Left colon (tissue), 2 donors: ENCODE data around the gene ZBTB22. TPM values are rescaled to one million over a fixed set of nuclear protein-coding genes. Genes with fewer than 3 reads are reported as not detected.
A peak's percentile ranks its signal among the peaks of the same experiment; 100 is the strongest.
"Not testable (repeated sequence)": the region's sequence is repeated elsewhere in the genome, so short reads cannot be mapped to it uniquely, and the experiment has no call there.

Experiments
- ATAC-seq: fragments of 200-7000 bp; cut with Tn5 transposase; one replicate; pipeline ENCODE4 v1.9.1; 2020; ENCODE audit warnings: mild to moderate bottlenecking, moderate library complexity
- DNase-seq, 2 donors: peaks; one replicate each; pipeline ENCODE4 v3.0.0-alpha.2; 2020
- intact Hi-C, 2 donors: fragments of 100-400 bp; cut with DNase I in 1 of 2; cut with micrococcal nuclease in 1 of 2; formaldehyde crosslinking; loops; one replicate each; pipeline versions ENCODE4 v1.11.2 to v1.14.0; 2022; cut with DNase I, micrococcal nuclease
- total RNA-seq, 2 donors: library from RNA; stranded (reverse); fragmentation: NEBNext Ultra II Directional; extraction: Animal tissue kit (Norgen Biotek cat#: 25700); gene quantifications; one replicate each; pipeline ENCODE4 v1.2.1, GENCODE V29; 2021
- donor health status: DM: no; HTN: no; CAD: no.
- donor health status: DM: yes; HTN: yes; CAD: no.

ZBTB22 gene
- total RNA-seq, 2 donors from 2014 or later = 19.9 to 21.3 TPM

DNA sequence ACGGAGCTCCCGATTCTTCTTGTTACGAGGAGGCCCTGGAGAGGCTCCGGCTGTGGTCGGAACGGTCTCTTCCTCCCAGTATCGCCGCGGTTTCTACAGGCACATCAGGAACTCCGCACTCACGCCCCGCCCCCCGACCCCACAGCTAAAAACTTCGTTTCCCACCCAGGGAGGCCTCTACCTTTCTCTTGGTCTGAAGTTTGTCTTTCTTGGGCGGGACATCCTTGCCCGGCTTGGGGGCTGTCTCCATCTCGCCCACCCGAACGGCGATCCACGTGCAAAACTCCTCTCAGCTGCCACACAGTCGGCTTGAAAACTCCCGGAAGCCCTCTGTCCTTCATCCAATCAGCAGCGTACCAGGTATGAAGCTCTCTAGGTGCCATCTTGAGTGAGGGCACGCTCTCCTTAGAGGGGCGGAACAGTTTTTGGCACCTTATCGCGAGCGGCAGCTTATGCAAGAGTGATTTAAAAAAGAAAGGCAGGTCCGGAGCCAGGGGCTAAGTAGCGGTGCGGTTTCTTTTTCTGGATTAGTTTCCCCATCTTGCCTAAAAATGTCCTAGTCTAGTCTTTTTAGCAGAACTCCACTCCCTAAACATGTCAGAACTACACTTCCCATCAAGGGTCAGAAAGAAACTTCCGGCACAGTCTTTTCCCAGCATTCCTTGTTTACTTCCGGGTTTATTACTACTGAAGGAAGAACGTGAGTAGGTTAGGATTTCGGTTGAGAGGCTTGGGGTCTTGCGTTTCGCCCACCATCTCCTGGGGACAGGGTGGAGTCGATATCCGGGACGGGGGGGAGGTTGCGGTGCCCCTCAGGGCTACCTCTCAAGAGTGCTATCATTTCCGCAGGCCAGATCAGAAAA, 28.4 kb downstream of the ZBTB22 start, which contains the start of the genes PFDN6 and WDR46:
PFDN6 (plus strand) TSS at position 681 of the 863 bp plus-strand sequence. CDS start 256 bp downstream, outside the sequence.
WDR46 (minus strand) TSS at position 319 of the 863 bp plus-strand sequence; CDS start at position 250, 69 bp downstream.
- intact Hi-C loops = no loop called here
- ATAC-seq = peak; percentile 95
- DNase-seq = peak; percentile 79 to 81

DNA sequence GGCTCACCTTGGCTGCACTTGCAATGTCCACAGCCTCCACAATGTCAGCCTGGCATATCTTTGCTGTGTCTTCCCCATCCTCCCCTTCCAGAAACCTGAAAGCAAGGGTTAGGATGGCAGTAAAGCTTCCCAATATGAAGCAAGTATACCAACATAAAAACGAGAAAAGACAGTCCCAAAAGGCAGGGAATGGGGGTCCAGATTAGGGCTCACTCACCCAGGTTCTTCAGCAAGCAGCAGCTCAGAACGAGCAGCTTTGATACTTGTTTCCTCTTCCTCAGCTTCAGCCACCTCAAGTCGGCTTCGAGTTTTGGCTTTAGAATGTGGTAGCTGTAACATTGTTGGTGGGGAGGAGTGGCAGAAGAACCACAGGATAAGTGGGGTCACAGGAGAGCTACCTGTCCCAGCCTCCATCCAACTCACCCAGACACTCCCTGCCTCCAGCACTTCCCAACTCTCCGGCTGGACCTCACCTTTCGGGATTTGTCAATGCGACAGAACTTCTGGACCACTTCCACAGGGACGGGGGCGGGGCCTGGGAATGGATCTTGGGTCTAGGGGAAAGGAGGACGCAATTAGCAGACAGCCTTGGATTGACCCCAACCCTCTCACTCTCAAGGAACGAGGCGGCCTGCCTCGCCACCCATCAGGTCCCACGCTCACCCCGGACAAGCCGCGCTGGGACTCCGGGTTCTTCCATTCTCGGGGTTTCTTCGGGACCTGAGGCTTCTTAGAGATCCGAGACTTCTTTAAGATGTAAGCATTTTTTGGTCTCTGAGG, 29.2 kb downstream of the ZBTB22 start:
- no peak for ATAC-seq
- DNase-seq = no peak
- intact Hi-C loops = no loop called here

DNA sequence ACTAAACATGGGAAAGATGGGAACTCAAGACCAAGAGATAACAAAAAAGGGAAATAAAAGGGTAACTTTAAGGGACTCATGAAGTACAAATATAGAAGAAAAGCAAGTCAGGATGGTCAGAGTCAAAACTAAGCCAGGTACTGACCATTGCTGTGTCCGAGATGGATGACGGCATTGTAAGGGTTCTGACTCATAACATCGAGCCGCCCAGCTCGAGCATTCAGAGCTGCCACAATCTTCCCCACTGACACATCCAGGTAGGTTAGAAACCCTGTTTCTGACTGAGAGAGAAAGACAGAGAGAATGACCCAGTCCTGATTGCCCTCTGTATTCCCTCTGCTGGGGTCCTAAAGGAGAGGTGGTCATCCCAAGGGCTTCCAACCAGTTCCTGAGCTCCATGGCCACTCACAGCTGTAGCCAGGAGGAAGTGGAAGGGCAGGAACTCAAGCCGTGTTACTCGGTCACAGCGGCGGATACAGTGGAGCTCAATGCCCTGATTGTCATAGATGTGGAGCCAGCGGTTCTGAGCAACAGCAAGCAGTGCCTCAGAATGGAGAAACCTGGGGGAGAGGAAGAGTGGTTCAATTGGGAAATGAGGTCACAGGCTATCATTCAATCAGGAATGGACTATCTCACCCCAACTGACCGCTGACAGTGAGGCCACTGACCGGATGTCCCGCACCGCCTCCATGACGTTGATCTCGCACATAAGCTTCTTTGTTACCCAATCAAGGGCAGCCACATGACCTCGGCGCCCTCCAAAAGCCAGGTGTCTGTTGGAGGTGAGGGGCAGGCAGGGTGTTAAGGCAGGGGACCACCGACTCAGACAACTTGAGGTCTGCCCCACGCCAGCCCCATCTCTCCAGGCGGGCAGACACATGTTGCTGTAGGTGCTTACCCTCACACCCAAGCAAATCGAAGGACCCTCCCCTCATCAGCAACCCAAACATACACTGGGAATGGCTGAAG, 30.3 kb downstream of the ZBTB22 start:
- ATAC-seq (no peak), DNase-seq (no peak)
- intact Hi-C loops = no loop called here

DNA sequence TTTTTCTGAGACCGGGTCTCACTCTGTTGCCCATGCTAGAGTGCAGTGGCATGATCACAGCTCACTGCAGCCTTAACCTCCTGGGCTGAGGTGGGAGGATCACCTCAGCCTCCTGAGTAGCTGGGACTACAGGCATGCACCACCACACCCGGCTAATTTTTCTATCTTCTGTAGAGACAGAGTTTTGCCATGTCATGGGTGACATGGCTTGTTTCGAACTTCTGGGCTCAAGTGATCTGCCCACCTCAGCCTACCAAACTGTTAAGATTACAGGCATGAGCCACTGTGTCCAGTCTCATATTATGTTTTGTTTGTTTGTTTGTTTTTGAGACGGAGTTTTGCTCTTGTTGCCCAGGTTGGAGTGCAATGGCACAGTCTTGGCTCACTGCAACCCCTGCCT, 32.3 kb downstream of the ZBTB22 start:
- DNase-seq, intact Hi-C loops, ATAC-seq: not testable (repeated sequence)

DNA sequence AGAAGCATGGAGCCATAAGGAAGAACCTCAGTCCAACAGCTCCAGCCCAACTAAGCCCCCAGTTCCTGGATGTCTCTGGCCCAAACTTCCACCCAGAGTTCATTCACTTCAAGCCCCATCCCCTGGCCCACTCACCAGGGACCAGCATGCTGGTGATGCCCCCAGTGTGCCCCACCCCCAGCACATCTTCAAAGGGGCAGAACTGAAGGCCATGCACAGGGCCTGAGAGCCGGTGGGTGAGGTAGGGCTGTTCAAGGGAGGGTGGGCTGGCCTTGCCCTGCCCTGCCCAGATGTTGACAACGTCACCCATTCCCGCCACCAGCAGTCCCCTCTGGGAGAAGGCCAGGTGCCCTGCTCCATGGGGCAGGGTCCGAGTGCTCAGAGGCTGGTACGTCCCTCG, 37.0 kb downstream of the ZBTB22 start:
- ATAC-seq (no peak), DNase-seq (no peak)
- intact Hi-C loops = no loop called here

DNA sequence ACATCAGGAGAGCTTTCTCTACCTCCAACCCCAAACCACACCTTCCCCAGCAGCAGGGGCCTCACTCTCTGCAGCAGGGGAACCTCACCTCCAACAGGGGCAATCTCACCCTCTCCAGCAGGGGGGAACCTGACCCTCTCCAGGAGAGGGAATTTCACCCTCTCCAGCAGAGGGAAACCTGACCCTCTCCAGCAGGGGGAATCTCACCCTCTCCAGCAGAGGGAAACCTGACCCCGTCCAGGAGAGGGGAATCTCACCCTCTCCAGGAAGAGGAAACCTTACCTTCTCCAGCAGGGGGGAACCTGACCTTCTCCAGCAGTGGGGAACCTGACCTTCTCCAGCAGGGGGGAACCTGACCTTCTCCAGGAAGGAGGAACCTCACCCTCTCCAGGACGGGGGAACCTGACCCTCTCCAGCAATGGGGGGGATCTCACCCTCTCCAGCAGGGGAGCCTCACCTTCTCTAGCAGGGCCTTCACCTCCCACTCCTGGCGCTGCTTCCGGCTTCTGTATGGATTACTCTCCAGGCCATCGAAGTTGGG, 37.5 kb downstream of the ZBTB22 start:
- intact Hi-C loops = no loop called here
- peak; percentile 10 for ATAC-seq
- DNase-seq = no peak

DNA sequence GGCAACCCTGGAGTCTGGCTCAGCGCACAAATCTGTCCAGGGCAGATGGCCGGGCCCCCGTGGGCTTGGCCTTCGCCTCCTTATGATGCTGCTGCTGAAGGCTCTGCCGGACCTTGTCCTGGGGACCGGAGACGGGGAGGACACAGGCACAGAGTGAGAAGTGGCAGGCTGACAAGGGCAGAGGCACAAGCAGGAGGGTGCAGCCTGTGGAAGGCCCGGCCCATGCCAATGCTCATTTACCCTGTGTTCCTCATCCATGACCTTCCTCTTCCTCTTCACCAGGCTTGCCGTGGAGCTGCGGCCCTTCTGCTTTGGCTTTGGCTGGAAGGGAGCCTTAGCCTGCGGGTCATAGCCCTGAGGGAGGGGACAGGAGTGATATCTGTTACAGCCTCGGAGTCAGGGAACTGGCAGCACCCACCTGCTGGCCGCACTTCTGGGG, 38.3 kb downstream of the ZBTB22 start:
- ATAC-seq (no peak), DNase-seq (no peak)
- intact Hi-C loops = no loop called here

DNA sequence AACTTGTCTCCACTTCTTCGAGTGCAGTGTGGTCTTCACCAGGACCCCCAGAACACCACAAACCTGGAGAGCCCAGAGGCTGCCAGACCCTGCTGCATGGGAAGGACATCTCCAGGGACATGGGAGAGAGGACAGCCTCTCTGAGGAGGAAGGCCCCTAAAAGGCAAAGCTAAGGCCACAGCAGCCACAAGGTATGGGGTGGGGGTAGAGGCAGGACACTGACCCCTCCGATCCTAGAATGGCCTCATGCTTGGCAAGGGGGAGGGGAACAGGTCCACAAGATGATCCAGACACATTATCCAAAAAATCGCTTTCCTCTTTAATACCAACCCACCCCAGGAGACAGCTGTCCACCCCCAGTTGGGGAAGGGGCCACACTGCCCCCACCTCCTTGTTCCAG, 38.7 kb downstream of the ZBTB22 start:
- no peak for ATAC-seq
- intact Hi-C loops = no loop called here
- DNase-seq = no peak

DNA sequence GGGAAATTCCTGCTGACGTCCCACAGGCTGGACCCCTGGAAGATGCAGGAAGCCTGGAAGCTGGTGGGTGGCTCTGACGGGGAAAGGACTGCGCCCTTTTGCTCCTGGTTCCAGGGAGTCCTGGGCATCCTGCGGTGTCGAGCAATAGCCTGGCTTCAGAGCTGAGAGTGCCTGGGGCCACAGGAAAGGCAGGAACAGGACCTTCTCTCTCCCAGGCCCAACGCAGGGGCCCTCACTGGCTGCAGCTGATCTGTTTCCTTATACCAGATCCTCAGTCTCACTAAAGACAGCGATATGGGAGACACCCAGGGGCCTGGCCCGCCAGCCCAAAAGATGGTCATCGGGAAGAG, 39.2 kb downstream of the ZBTB22 start:
- no peak for ATAC-seq
- intact Hi-C loops = no loop called here
- peak in 1 of 2 donors; percentile 25 for DNase-seq

DNA sequence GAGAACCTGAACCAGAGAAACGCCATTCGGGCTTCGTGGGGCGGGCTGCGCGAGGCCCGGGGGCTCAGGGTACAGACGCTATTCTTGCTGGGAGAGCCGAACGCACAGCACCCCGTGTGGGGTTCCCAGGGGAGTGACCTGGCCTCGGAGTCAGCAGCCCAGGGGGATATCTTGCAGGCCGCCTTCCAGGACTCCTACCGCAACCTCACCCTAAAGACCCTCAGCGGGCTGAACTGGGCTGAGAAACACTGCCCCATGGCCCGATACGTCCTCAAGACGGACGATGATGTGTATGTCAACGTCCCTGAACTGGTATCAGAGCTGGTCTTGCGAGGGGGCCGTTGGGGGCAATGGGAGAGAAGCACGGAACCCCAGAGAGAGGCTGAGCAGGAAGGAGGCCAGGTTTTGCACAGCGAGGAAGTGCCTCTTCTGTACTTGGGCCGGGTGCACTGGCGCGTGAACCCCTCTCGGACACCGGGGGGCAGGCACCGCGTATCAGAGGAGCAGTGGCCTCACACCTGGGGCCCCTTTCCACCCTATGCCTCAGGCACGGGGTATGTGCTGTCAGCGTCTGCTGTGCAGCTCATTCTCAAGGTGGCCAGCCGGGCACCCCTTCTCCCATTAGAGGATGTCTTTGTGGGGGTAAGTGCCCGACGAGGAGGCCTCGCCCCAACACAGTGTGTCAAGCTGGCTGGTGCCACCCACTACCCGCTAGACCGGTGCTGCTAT, 39.7 kb downstream of the ZBTB22 start:
- intact Hi-C loops = no loop called here
- no peak for ATAC-seq

DNA sequence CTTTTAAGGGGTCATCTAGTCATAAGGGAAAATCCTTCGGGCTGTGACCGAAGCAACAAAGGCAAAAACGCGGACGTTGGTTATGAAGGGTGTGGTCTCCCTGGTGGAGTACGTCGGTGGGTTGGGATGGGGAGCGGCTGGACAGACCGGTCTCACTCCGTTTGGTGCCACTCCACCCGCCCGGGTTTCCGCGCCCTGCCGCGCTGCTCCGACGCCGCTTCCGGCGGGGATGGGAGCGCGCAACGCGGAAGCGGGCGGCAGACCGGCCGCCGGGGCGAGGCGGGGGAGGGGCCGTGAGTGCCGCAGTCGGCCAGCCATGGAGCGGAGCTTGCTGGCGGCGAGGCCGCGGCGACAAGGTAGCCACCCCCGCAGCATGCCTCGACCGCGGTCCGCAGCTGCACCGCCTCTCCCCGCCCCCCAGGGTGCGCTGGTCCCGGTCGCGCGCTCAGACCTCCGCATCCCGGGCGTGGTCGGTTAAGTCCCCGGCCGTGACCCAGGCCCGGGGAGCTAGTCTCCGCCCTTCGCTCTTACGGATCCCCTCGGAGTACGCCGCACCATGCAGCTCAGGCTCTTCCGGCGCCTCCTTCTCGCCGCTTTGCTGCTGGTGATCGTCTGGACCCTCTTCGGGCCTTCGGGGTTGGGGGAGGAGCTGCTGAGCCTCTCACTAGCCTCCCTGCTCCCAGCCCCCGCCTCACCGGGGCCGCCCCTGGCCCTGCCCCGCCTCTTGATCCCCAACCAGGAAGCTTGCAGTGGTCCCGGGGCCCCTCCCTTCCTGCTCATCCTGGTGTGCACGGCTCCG, 40.5 kb downstream of the ZBTB22 start, which contains the start of gene B3GALT4:
B3GALT4 (plus strand) TSS at position 260 of the 799 bp plus-strand sequence; CDS start at position 557, 297 bp downstream.
- intact Hi-C loops = no loop called here
- peak; percentile 78 for ATAC-seq
- peak; percentile 90 to 95 for DNase-seq

More for the DNA sequence above, 39.7 kb downstream of the ZBTB22 start:
- peak in 1 of 2 donors; percentile 44 for DNase-seq

DNA sequence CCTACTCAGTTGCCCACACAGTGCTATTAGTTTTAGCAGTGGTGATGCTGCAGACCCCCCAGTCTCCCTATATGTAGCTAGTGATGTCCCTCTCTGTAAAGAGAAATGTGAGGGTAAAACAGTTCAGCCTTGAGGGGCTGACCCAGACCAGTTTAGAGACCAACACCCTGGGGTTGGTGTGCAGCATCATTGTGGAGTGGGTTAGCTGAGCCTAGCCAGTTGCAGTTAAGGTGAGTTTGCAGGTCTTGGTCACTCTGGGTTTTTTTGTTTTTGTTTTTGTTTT, 41.0 kb downstream of the ZBTB22 start:
- peak; percentile 0 for ATAC-seq
- intact Hi-C loops = no loop called here

DNA sequence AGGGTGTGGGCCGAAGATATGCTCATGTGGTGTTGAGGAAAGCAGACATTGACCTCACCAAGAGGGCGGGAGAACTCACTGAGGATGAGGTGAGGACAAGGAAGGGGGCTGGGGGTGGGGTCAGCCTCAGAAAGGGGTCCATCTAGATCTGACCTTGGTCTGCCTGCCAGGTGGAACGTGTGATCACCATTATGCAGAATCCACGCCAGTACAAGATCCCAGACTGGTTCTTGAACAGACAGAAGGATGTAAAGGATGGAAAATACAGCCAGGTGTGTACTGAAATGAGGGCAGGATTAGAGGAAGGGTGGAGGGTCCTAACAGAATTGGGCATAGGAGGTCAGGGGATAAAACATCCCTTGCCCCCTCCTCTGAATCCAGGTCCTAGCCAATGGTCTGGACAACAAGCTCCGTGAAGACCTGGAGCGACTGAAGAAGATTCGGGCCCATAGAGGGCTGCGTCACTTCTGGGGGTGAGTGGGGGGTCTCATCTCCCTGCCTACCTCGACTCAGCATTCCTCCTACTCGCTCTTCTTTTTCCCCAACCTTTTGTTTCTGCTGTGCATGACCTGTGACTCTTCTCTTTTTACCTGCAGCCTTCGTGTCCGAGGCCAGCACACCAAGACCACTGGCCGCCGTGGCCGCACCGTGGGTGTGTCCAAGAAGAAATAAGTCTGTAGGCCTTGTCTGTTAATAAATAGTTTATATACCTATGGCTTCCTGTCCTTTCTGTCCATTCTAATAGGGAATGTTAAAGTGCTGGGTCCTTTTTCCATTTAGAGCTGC, 41.6 kb downstream of the ZBTB22 start:
- ATAC-seq = not testable (repeated sequence)
- DNase-seq = peak in 1 of 2 donors; percentile 10

More for the DNA sequence above, 41.0 kb downstream of the ZBTB22 start:
- DNase-seq = no peak

DNA sequence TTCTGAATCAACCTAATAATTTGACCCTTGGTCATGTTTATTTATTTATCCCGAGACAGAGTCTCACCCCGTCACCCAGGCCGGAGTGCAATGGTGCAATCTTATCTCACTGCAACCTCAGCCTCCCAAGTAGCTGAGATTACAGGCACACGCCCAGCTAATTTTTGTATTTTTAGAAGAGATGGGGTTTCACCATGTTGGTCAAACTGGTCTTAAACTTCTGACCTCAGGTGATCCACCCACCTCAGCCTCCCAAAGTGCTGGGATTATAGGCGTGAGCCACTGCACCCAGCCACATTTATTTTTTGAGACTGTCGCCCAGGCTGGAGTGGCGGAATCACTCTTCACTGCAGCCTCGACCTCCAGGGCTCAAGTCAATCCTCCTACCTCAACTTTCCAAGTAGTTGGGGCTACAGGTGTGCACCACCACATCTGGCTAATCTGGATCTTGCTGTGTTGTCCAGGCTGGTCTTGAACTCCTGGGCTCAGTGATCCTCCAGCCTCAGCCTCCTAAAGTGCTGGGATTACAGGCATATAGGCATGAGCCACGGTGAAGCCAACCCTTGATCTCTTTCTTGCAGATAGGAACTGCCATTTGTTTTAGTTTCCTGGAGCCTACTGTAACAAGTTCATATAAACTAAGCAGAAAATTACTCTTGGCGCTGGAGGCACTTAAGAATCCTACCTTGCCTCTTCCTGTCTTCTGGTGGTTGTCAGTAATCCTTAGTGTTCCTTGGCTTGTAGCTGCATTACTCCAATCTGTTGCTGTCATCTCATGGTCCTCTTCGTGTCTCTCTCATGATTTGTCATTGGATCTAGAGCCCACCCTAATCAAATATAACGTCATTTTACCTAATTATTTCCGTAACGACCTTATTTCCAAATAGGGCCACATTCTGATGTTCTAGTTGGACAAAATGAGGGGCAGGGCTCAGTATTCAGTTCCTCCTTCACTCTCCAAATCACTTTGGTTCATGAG, 43.3 kb downstream of the ZBTB22 start:
- ATAC-seq (no peak), DNase-seq (no peak)
- intact Hi-C loops = no loop called here

More for the DNA sequence above, 41.6 kb downstream of the ZBTB22 start:
- intact Hi-C loops = not testable (repeated sequence)
